Esophagus muscularis mucosa (tissue), 3 donors: Measurements from ENCODE around the gene PRM3.

Source experiments
- CTCF ChIP-seq, 3 experiments: fragments of 200-600 bp in 2 of 3; fragments of 450-650 bp in 1 of 3; sonication (generic) in 2 of 3; IDR thresholded peaks; one replicate each; pipeline ENCODE4 v1.5.1; 2017 to 2019; ENCODE audit warnings: antibody characterized with exemption in 3 of 3, mild to moderate bottlenecking in 2 of 3, moderate library complexity in 1 of 3
- EP300 ChIP-seq: sonication (generic); formaldehyde crosslinking; IDR thresholded peaks from one replicate; pipeline ENCODE4 v1.6.1; 2017; ENCODE audit warnings: antibody characterized with exemption

- TF ChIP-seq CTCF (IDR thresholded peaks at IDR 0.05) (no peak), EP300 (no peak)
Observed at GRCh38 chr16:11253009-11253994, 20.1 kb downstream of the PRM3 start.
